HG02970 (cell line): ENCODE measurements around the gene PPBP.
"Not testable (repeated sequence)": the region's sequence is repeated elsewhere in the genome, so short reads cannot be mapped to it uniquely, and the experiment has no call there.

Experiments
- ATAC-seq: cut with Tn5 transposase; IDR thresholded peaks from one replicate; pipeline ENCODE4 v1.9.1; 2021; ENCODE audit warnings: mild to moderate bottlenecking, moderate library complexity, moderate number of reproducible peaks; ENCODE audit not compliant: unreplicated experiment, low FRiP score

The PPBP gene

GRCh38 chr4:73952352-73952751 is 35.6 kb downstream of the PPBP start:
- no peak for ATAC-seq

- ATAC-seq, result not testable (repeated sequence)
Observed at GRCh38 chr4:73950376-73950920, 37.5 kb downstream of the PPBP start.

- ATAC-seq, result no peak
Observed at GRCh38 chr4:73948990-73949706, 38.8 kb downstream of the PPBP start.

- ATAC-seq, result no peak
Observed at GRCh38 chr4:73948291-73948690, 39.7 kb downstream of the PPBP start.

- no peak for ATAC-seq
Observed at GRCh38 chr4:73947239-73947985, 40.6 kb downstream of the PPBP start.

GRCh38 chr4:73945674-73946449 is 42.1 kb downstream of the PPBP start:
- ATAC-seq, result no peak

- no peak for ATAC-seq
Observed at GRCh38 chr4:73945140-73945539, 42.9 kb downstream of the PPBP start.

GRCh38 chr4:73944061-73944875 is 43.7 kb downstream of the PPBP start:
- no peak for ATAC-seq

- no peak for ATAC-seq
Observed at GRCh38 chr4:73943555-73943954, 44.4 kb downstream of the PPBP start.

- no peak for ATAC-seq
Observed at GRCh38 chr4:73936969-73937368, 51.0 kb downstream of the PPBP start.
